ENCODE results near the gene PAH.

The PAH gene

DNA sequence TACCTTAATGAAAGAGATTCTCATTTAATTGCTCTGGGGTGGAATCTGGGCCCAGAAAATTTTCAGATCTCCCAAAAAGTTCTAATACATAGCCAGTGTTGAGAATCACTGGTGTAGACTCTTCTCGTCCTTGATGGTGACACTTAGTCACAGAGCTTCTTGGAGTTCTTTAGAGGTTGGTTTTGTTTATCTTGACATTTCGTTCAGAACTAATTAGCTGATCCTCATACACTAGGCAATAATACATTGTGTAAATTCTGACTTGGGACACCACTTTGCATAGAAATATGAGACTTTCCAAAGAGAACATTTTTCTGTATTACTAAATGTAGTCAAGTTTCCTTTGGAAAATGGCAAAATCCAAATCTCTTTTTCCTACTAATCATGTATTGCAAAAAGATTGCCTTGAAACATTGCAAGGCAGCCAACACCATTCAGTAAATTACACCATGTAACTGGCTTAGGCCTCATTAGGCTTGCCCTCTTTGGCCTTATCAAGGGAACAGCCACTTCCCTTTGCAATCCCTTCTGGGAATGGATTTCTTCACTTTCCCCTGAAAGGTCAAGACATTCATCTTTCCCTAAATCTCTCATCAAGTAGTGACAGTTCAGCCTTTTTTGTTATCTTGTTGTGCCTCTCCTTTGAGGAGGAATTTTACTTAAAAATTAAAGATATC, 102.2 kb downstream of the PAH start:
- no peak for DNase-seq

DNA sequence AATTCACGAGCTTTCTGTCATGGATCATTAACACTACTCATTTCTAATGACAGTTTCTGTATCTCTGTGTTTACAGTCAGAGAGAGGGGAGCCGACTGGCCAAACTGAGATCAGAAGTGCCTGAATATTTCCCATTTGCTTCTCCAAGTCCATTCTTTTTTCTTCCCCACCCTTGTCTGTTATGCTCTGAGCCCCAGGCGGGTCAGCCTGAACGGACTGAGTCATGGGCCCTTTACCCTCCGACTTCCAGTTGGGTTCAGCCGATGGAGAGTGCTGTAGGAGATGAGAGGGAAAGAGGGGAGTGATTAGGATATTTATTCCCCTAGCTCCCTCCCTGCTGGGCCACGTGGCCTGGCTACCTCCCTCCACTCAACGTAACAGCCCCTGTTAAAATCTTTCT, 104.7 kb downstream of the PAH start:
- no peak for DNase-seq

DNA sequence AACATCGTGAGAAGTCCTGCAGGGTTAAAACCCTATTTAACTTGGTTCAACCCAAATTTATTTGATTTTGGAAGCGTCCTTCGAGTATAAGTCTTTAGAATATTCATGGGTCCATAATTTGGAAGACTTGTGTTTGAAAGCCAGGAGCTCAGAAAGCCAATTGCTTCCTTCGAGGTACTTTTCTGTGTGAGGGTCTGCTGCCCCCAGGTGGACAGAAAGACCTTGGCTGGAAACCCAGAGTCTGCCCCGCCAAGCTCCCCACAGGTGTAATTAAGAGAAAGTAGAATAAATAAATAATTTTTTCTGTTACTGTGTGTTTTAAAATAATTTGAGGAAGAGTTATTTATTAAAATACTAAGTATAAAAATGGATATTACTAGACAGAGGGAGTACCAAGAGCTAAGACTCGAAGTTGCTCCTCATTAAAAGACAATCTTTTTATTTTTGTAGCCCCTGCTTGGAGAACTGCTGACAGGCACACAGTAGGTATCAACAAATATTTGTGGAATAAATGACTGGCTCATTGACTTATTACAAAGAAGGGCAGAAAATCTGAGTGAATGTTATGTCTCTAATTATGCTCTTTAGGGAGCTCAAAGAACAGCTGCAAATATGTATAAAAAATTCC, 105.8 kb downstream of the PAH start:
- no peak for DNase-seq

DNA sequence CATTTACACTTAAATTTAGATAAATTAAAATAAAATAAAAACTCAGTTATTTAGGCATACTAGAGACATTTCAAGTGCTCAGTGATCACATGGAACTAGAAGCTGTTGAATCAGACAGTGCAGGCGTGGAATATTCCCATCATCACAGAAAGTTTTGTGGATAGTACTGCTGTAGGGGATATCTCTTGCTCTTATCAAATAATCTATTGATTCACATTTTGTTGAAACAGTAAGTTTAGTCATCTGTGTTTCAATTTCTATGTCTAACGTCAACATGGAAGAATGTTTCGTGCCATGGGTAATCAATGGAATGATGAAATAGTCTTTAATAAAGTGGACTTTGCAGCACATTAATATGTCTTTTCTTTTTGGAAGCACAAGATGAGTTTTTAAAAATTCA, 108.6 kb downstream of the PAH start:
- no peak for DNase-seq

DNA sequence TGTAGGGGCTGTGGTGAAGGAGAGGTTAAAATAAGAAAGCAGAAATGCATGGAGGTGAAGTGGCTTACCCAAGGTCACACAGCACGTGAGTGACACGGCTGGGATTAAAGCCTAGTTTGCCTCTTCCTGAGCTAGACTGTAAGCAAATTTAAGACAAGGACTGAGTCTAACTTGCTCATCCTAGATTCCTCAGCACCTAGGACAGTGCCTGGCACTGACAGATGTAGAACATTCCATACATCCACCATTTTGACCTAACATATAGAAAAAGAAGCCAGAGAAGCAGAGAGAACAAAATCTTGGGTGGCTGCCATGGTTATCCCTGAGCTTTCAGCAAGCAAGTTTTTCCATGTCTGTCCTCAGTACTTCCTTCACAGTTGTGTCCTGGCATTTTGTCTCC, 110.5 kb downstream of the PAH start:
- DNase-seq: no peak

DNA sequence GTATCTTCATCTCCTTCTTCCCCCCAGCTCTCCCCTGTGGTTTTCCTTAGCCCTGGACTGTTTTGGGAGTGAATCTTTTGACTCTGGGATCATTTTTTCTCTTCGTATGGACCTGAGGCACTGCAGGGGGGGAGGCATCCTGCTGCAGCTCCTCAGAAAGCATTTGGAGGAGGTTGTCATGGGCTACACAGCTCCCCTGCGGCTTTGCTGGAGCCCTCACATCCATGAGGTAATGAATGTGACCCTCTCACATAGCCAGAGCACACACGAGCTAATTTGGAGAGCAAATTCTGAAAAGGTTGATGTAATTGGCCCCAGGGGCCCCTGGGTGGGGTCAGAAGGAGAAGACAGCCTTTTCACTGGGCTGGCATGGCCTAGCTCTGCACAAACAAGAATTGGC, 110.9 kb downstream of the PAH start:
- DNase-seq: no peak

DNA sequence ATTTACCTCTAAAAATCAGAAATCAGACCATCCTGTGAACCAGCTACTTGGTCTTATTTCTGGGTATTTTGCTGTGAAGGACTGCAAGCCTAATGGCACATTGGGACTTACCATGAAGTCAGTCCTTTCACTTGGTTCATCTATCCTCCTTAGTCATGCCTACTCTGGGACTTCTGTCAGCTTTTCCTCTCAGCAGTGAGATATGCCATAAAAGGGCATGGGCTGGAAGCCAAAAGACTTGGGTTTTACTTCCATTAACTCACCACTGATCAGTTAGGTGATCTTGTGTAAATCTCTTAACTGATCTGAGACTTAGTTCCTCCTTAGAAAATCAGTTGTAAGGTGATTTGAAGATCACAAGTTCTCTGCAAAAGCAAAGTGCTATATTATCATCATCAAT, 116.5 kb downstream of the PAH start:
- no peak for DNase-seq

DNA sequence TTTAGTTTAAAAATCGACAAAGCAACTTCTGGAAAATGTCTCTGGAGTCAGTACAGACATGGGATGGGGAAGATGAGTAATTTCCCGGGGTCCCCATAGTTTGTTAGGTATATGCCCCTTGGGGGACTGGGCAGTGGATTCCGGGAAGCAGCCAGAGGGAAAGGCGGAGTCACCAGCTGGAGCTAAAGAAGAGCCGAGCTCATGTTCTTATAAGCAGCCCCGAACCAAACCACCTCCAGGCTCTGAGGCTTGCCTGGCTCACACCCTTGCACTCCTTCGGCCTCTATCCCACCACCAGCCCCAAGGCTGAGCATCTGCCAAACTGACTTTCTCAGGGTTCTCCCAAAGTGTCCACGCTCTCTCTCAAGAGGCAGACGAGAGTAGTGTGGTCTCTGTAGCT, 117.8 kb downstream of the PAH start:
- DNase-seq: no peak

DNA sequence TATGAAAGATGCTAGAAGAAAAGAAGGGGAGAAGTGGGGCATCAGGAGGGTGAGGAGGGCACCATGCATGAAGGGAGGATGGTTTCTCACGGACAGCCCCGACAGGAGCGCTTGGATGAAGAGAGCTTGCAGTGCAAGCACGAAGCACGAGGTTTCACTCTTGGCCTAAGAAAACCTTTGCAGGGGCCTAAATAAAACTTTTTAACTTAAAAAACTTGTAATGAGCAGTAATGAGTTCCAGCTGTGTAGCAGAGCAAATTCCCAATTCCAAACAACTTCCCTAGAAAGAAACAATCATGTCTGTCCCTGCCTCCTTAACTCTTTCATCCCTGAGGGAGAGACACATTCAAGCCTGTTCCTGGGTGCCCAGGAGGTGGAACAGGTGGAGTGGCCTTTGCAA, 119.5 kb downstream of the PAH start:
- no peak for DNase-seq

DNA sequence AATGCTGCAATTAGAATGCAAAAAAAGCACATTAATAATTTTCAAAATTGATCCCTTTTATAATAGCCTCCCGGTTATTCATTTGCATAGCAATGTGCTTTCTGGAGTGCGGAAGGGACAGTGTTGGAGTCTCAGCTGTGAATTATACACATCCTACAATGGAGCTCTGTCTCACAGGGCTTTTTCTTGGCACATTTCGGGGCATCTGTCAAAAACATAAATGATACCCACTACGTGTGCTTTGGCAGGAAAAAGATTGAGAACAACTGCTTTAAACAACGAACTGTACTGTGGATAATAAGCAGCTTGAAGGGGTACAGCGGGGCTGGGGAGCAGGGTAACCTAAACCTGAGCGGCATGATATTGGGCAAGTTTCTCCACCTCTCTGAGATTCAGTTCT, 123.1 kb downstream of the PAH start:
- no peak for DNase-seq

Measured in NK-92 treated with Interleukin-12 subunit alpha and Interleukin-12 subunit beta, amount 100 ng/mL, for 24 hours (cell line).